Measurements from ENCODE around the gene RIPPLY1.

The RIPPLY1 gene

GRCh38 chrX:106894978-106895452 is 8.1 kb downstream of the RIPPLY1 start:
- no peak overlapping the region for H3K4me3 ChIP-seq (ENCODE audit: low read length, poor library complexity, severe bottlenecking)
- no peak overlapping the region for H3K9ac ChIP-seq (ENCODE audit: low read depth, low read length, poor library complexity, severe bottlenecking)

GRCh38 chrX:106894392-106894909 is 8.7 kb downstream of the RIPPLY1 start:
- H3K4me3 ChIP-seq (ENCODE audit: low read length, poor library complexity, severe bottlenecking): no peak overlapping the region
- H3K27me3 ChIP-seq (ENCODE audit: insufficient read depth, low read length, poor library complexity, severe bottlenecking): no peaks in the 10 kb centered on the region
- peak overlapping the region; percentile 81 for H2AFZ ChIP-seq (ENCODE audit: low read length)
- H4K20me1 ChIP-seq (ENCODE audit: insufficient read depth, low read length, poor library complexity, severe bottlenecking): no peaks in the 10 kb centered on the region
- no peaks in the 10 kb centered on the region for H3K9me3 ChIP-seq (ENCODE audit: insufficient read depth, low read depth, low read length)
- no peaks in the 10 kb centered on the region for H3K79me2 ChIP-seq (ENCODE audit: insufficient read depth, low read length)
- H3K9ac ChIP-seq (ENCODE audit: low read depth, low read length, poor library complexity, severe bottlenecking): no peak overlapping the region
- H3K4me2 ChIP-seq (ENCODE audit: low read depth, low read length, poor library complexity, severe bottlenecking): no peak overlapping the region
- H3K36me3 ChIP-seq (ENCODE audit: insufficient read depth, low read length): no peaks in the 10 kb centered on the region
- H3F3A ChIP-seq (ENCODE audit: low read depth): no peaks in the 10 kb centered on the region
- H3K9me2 ChIP-seq (replicated peaks; ENCODE audit: low read depth, low read length): no peaks in the 10 kb centered on the region
- no peaks in the 10 kb centered on the region for H3K4me1 ChIP-seq (ENCODE audit: insufficient read depth, low read length, poor library complexity, severe bottlenecking)
- TF ChIP-seq EZH2phosphoT487 (IDR thresholded peaks at IDR 0.05; ENCODE audit: borderline replicate concordance) (no peak), CTCF (conservative IDR thresholded peaks at IDR 0.05; ENCODE audit: low read length) (peak; percentile 71)

More at GRCh38 chrX:106894978-106895452, 8.1 kb downstream of the RIPPLY1 start:
- H3K36me3 ChIP-seq (ENCODE audit: insufficient read depth, low read length): no peaks in the 10 kb centered on the region
- no peaks in the 10 kb centered on the region for H3K9me2 ChIP-seq (replicated peaks; ENCODE audit: low read depth, low read length)
- TF ChIP-seq EZH2phosphoT487 (IDR thresholded peaks at IDR 0.05; ENCODE audit: borderline replicate concordance): no peak
- H3K4me2 ChIP-seq (ENCODE audit: low read depth, low read length, poor library complexity, severe bottlenecking): no peak overlapping the region
- no peaks in the 10 kb centered on the region for H3K27me3 ChIP-seq (ENCODE audit: insufficient read depth, low read length, poor library complexity, severe bottlenecking)
- H4K20me1 ChIP-seq (ENCODE audit: insufficient read depth, low read length, poor library complexity, severe bottlenecking): no peaks in the 10 kb centered on the region
- no peaks in the 10 kb centered on the region for H3K9me3 ChIP-seq (ENCODE audit: insufficient read depth, low read depth, low read length)
- H3K79me2 ChIP-seq (ENCODE audit: insufficient read depth, low read length): no peaks in the 10 kb centered on the region
- H3F3A ChIP-seq (ENCODE audit: low read depth): no peaks in the 10 kb centered on the region
- no peaks in the 10 kb centered on the region for H3K4me1 ChIP-seq (ENCODE audit: insufficient read depth, low read length, poor library complexity, severe bottlenecking)
- H2AFZ ChIP-seq (ENCODE audit: low read length): no peak overlapping the region

- no peak overlapping the region for H2AFZ ChIP-seq (ENCODE audit: low read length)
- no peaks in the 10 kb centered on the region for H3K79me2 ChIP-seq (ENCODE audit: insufficient read depth, low read length)
- no peaks in the 10 kb centered on the region for H3K36me3 ChIP-seq (ENCODE audit: insufficient read depth, low read length)
- H3K9me3 ChIP-seq (ENCODE audit: insufficient read depth, low read depth, low read length): no peaks in the 10 kb centered on the region
- H3K4me3 ChIP-seq (ENCODE audit: low read length, poor library complexity, severe bottlenecking): no peak overlapping the region
- H3F3A ChIP-seq (ENCODE audit: low read depth): no peaks in the 10 kb centered on the region
- no peak overlapping the region for H3K9ac ChIP-seq (ENCODE audit: low read depth, low read length, poor library complexity, severe bottlenecking)
- no peaks in the 10 kb centered on the region for H3K27me3 ChIP-seq (ENCODE audit: insufficient read depth, low read length, poor library complexity, severe bottlenecking)
- H3K4me1 ChIP-seq (ENCODE audit: insufficient read depth, low read length, poor library complexity, severe bottlenecking): no peaks in the 10 kb centered on the region
- H3K9me2 ChIP-seq (replicated peaks; ENCODE audit: low read depth, low read length): no peaks in the 10 kb centered on the region
- H3K4me2 ChIP-seq (ENCODE audit: low read depth, low read length, poor library complexity, severe bottlenecking): no peak overlapping the region
- H4K20me1 ChIP-seq (ENCODE audit: insufficient read depth, low read length, poor library complexity, severe bottlenecking): no peaks in the 10 kb centered on the region
- TF ChIP-seq EZH2phosphoT487 (IDR thresholded peaks at IDR 0.05; ENCODE audit: borderline replicate concordance): no peak
- no peak for TF ChIP-seq CTCF (conservative IDR thresholded peaks at IDR 0.05; ENCODE audit: low read length)
These were observed 11.2 kb downstream of the RIPPLY1 start for GRCh38 chrX:106891762-106892460.
